Colonic mucosa (tissue), 4 donors: ENCODE results near the gene CEP131. TPM values are rescaled to one million over a fixed set of nuclear protein-coding genes. Genes with fewer than 3 reads are reported as not detected.

ENCODE experiments used
- DNase-seq: peaks from one replicate; pipeline ENCODE4 v3.0.0-alpha.2; 2020
- H3K27ac ChIP-seq: fragments of 200-600 bp; one replicate; pipeline ENCODE4 v1.8.0; 2021
- H3K27me3 ChIP-seq: fragments of 200-600 bp; one replicate; pipeline ENCODE4 v1.8.0; 2021
- H3K36me3 ChIP-seq: fragments of 200-600 bp; one replicate; pipeline ENCODE4 v1.8.0; 2021
- H3K4me1 ChIP-seq: fragments of 200-600 bp; one replicate; pipeline ENCODE4 v1.8.0; 2021; ENCODE audit warnings: mild to moderate bottlenecking
- H3K4me3 ChIP-seq: fragments of 200-600 bp; one replicate; pipeline ENCODE4 v1.8.0; 2021
- H3K9ac ChIP-seq, 2 donors: one replicate each; pipeline ENCODE4 v1.7.0; 2013; ENCODE audit warnings: control low read depth in 2 of 2, low read depth in 2 of 2, low read length in 2 of 2
- H3K9me3 ChIP-seq: fragments of 200-600 bp; one replicate; pipeline ENCODE4 v1.8.0; 2021
- intact Hi-C: fragments of 100-400 bp; cut with DNase I; formaldehyde crosslinking; loops from one replicate; pipeline ENCODE4 v1.14.1; 2022
- total RNA-seq, 2 donors: library from RNA; stranded (reverse); fragmentation: NEBNext Ultra II Directional in 1 of 2; extraction: Animal tissue kit (Norgen Biotek cat#: 25700) in 1 of 2; gene quantifications; one replicate each; pipeline ENCODE4 v1.2.1, GENCODE V29; 2021
- TF ChIP-seq, protein P1 (sequence below): fragments of 200-600 bp; IDR thresholded peaks from one replicate; pipeline ENCODE4 v1.8.0; 2022; ENCODE audit warnings: antibody characterized with exemption, mild to moderate bottlenecking
- donor health status: healthy.
- donor health status: DM: no; HTN: no; CAD: no.
- donor health status: DM: no; HTN: no; CAD: no.

The CEP131 gene
- total RNA-seq, 2 donors from 2014 or later = 4.3 to 15.0 TPM

DNA sequence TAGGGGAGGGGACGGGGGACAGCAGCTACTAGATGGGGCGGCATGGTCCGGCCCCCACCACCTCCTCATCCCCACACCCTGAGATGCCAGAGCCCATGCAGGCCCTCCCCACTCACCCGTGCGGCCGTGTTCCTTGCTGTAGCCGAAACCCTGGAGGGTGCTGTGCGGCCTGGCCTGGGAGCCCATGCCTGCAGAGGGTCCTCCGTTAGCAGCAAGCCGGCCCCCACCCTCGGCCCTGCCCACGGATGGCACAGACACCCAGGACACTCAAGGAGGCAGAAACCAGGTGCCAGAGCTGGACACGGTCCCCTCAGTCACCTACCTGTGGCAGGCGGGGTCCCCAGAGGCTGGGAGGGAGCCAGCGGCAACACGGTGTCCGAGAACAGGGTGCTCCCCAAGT is 10.6 kb upstream of the CEP131 start:
- intact Hi-C loops = no loop called here
- H3K27me3 ChIP-seq = no peaks in the 10 kb centered on the region
- no peak overlapping the region for H3K27ac ChIP-seq
- no peaks in the 10 kb centered on the region for H3K9me3 ChIP-seq
- no peak overlapping the region for H3K4me3 ChIP-seq
- no peak overlapping the region for H3K9ac ChIP-seq
- no peaks in the 10 kb centered on the region for H3K36me3 ChIP-seq
- TF ChIP-seq, protein P1, sequence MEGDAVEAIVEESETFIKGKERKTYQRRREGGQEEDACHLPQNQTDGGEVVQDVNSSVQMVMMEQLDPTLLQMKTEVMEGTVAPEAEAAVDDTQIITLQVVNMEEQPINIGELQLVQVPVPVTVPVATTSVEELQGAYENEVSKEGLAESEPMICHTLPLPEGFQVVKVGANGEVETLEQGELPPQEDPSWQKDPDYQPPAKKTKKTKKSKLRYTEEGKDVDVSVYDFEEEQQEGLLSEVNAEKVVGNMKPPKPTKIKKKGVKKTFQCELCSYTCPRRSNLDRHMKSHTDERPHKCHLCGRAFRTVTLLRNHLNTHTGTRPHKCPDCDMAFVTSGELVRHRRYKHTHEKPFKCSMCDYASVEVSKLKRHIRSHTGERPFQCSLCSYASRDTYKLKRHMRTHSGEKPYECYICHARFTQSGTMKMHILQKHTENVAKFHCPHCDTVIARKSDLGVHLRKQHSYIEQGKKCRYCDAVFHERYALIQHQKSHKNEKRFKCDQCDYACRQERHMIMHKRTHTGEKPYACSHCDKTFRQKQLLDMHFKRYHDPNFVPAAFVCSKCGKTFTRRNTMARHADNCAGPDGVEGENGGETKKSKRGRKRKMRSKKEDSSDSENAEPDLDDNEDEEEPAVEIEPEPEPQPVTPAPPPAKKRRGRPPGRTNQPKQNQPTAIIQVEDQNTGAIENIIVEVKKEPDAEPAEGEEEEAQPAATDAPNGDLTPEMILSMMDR = no peak
- peaks cover 8% of the 10 kb centered on the region for H3K4me1 ChIP-seq
- DNase-seq = no peak

DNA sequence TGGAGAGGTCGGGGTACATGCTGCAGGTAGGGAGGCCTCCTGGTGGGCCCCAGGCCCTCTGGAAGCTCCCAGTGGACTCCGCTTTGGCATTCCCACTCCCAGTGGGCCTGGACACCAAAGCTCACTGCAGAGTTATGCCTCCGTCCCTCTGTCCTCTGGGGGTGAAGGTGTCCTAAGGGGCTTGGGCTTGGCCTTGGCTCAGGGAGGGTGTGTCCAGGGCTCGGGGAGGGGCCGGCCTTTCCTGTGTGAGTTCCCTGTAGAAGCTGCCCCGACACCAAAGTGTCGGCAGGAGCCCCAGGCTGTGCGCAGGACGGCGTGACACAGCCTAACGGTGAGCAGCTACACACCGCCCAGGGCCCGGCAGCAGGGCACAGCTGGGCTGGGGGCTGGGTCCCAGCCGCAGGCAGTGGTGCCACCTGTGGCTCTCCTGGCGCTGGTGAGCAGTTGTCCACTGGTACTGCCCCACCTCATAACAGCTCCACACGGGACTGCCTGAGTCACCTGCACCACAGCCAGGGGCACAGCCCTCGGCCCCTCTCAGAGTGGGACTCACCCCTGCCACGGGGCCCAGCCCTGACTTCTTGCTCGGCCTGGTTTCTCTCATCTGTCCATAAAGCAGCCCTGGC is 10.0 kb upstream of the CEP131 start:
- peaks cover 4% of the 10 kb centered on the region for H3K4me1 ChIP-seq
- DNase-seq = no peak
- H3K27ac ChIP-seq = no peak overlapping the region
- no peaks in the 10 kb centered on the region for H3K9me3 ChIP-seq
- no peaks in the 10 kb centered on the region for H3K27me3 ChIP-seq
- TF ChIP-seq, protein P1 = no peak
- H3K9ac ChIP-seq = no peak overlapping the region
- H3K36me3 ChIP-seq = no peaks in the 10 kb centered on the region
- H3K4me3 ChIP-seq = no peak overlapping the region
- intact Hi-C loops = no loop called here

DNA sequence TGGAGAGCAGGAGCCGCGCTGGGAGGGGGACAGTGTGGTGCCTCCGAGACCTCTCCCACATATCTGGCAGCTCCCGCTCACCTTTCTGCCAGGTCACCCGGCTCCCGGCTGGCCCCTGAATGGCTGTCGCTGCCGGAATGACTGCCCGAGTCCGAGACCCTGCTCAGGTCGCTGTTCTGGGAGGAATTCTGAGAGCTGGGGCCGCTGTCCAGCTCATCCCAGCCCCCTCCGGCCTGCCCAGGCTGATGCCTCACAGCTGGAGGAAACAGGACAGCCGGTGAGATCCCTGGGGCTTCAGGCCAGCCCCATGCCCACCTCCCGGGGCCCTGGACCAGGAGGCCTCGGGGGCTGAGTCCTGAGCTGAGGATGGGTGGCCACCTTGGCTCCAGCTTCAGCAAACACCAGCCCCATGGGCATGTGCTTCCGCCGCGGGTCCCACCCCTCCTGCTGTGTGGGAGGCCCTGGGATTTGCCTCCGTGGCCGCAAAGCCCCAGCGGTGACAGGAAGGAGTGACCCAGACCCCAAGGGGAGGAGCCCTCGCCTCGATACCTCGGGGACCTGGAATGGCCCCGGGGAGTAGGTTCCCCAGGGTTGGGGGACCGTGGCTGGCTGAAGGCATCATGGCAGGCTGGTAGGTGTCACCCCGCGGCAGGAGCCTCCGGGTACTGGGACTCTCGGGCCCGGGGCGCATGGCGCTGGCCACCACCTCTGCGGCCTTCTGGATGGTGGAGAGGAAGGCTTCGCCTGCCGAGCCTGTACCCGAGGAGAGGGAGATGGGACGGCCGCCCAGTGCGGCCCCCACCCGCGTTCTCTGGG is 9.2 kb upstream of the CEP131 start:
- Histone ChIP-seq H3K9me3 (no peaks in the 10 kb centered on the region), H3K27me3 (no peaks in the 10 kb centered on the region), H3K4me1 (no peaks in the 10 kb centered on the region), H3K36me3 (no peaks in the 10 kb centered on the region), H3K9ac (no peak overlapping the region), H3K27ac (no peak overlapping the region), H3K4me3 (no peak overlapping the region)
- DNase-seq = no peak
- TF ChIP-seq, protein P1 = no peak
- intact Hi-C loops = no loop called here

DNA sequence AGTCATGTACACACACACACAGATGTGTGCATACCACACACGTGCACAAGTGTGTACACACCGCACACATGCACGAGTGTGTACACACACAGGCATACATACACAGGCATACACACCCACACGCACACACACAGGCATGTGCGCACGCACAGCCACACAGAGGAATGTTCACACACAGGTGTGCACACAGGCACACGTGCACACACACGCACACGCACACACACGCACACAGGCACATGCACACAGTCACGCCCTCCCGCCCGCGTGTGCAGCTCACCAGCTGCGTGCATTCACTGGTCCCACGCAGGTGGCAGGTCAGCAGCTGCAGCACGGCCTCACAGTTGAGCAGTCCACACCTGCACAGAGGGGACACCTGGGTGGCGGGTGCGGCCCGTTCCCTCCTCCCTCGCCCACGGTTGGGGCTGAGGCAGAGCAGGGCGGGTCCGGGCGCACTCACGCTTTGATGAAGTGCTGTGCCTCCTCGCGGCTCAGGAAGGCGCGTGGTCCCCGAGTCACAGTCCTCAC is 8.4 kb upstream of the CEP131 start:
- Histone ChIP-seq H3K27me3 (no peaks in the 10 kb centered on the region), H3K4me1 (no peaks in the 10 kb centered on the region), H3K9me3 (no peaks in the 10 kb centered on the region), H3K36me3 (no peaks in the 10 kb centered on the region), H3K4me3 (no peak overlapping the region), H3K9ac (no peak overlapping the region), H3K27ac (no peak overlapping the region)
- no peak for DNase-seq
- intact Hi-C loops = no loop called here
- TF ChIP-seq, protein P1 = no peak

DNA sequence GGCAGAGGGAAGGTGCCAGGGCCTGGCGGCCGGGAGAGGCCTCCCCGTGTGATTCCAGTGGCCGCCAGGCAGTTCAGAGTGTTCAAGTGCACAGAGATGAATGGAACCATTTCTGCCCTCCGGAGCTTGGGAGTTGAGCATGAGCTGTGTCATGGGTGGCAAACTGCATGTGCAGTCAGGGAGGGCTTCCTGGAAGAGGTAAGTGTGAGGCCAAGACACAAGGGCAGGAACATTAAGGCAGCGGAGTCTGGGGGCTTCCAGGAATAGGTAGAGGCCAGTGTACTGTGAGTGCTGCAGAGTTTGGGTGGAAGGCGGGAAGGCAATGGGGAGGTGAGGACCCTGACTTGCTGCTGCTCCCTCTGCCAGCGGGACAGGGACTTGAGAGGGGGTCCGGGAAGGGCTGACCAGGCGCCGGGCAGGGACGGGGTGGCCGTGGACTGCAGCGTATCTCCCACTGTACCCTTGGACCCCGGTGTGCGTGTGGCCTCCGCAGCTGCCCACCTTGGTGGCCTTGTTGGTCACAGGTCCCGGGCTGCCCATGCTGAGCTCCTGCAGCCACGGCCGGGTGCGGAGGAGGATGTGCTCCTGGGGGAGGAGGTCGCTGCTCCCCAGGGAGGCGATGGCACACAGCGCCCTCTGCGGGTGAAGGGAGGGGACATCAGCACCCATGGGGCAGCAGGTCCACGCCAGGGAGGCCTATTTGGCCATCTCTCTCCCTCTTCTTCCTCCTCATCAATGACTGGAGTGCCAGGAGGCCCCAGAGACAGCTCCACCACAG is 7.5 kb upstream of the CEP131 start:
- no peak overlapping the region for H3K4me3 ChIP-seq
- no peaks in the 10 kb centered on the region for H3K9me3 ChIP-seq
- H3K4me1 ChIP-seq = no peaks in the 10 kb centered on the region
- no peak overlapping the region for H3K9ac ChIP-seq
- H3K27me3 ChIP-seq = no peaks in the 10 kb centered on the region
- no peaks in the 10 kb centered on the region for H3K36me3 ChIP-seq
- DNase-seq = no peak
- TF ChIP-seq, protein P1 = no peak
- no peak overlapping the region for H3K27ac ChIP-seq
- intact Hi-C loops = no loop called here
